ENCODE data around the gene STK16.

Gene STK16

DNA sequence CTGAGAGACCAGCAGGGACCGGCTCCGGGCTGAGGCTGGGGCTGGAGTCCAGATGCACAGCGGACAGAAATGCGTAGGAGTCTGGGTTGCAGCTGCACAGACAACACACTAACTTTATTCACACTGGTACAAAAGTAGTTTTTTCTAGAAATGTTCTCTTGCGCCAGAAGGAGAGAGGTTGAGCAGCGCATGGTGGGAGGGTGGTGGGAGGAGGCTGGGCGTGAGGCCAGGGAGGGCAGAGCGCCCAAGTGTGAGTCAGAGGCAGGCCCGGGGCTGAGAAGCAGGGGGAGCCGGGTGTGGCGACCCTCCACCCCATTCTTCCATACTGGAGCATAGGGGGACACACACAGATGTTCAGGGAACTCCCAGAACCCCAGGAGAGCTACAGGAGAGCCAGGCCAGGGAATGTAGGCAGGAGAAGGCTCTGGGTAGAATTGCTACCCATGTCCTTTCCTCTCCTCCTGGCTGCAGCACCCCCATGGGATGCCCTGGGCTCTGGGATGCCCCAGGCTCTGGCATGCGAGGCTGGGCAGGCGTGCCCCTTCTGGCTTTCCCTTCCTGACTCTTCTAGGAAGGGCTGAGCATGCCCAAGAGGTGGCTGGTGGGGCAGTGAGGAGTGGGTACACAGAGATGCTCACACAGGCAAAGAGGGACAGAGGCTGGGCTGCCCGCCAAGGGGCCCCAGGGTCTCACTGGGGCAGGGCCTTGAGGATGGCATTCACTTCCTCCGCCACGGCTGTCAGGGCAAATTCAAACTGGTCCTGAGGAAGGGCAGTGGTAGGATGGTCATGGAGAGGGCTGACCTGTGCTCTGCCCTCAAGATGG, 44.5 kb downstream of the STK16 start:
- DNase-seq = peak; percentile 94

DNA sequence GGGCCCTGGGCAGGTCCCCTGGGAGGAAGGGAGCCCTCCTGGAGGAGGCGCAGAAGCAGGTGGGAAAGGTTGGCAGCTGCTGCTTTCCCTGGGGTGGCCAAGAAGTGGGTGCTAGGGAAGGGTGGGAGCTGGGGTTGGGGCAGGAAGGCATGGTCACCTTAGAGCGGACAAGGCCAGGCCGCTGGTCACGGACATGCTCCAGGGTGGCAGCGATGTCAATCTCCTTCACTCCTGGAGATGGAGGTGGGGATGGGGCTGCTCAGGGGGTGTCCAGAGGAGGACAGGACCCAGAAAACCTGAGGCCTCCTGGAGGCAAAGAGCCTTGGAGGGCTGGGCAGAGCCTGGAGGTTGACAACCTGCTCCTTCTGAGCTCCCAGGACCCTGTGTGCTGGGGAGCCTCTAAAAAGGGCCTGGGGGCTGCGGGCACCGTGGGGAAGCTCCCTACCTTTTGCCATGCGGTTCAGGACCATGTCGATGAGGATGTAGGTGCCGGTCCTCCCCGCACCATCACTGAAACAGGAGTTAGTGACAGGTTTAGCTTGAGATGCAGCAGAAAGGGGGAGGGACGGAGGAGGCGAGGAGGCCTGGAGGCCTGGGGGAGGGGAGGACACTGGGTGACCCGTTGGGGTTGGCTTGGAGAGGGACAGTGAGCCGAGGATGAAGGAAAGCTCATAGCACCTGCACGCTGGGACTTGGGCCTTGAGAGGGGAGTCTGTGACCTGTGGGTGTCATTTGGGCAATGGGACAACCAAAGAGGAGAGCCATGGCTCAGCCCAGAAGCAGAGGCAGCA, 45.3 kb downstream of the STK16 start:
- no peak for DNase-seq

DNA sequence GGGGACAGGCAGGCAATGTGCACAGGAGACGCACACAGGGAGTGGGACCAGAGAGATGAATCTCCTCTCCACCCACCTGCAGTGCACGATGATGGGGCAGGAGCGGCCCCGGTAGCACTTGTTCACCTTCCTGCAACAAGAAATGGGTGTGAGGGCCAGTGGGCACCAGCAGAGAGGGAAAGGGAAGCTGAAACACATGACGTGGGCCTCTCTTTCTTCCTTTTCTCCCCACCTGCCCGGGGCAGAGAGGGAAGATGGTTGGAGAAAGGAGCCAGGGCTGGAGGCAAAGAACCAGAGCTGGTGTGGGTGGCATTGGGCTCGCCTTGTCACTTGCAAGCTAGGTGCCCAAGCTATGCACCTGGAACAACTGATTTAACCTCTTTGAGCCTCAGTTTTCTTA, 46.1 kb downstream of the STK16 start:
- DNase-seq = no peak

DNA sequence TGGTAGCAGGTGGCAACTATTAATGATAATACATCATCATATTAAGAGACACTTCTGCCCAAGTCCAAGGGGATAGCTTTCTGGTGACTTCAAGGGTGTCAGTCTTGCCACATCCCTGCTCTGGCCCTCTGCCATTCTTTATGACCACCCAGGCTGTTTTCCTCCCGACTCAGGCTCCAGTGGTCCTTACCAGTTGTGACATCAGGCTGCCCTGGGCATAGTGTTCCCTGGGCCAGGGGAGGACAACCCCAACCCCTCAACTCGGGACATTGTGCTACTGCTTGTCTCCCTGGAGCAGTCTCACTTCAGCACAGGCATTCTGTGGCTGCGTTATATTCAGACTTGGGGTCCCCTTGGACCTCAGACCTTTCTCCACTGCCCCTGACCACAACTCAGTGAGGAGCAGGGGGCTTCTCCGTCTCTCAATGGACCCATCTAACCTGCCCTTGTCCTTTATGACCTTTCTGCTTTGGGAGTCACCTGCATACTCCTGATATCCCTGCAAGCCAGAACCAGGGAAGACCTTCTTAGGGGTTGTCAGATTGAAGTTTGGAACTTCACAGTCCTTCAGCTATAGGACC, 46.7 kb downstream of the STK16 start:
- DNase-seq = no peak

DNA sequence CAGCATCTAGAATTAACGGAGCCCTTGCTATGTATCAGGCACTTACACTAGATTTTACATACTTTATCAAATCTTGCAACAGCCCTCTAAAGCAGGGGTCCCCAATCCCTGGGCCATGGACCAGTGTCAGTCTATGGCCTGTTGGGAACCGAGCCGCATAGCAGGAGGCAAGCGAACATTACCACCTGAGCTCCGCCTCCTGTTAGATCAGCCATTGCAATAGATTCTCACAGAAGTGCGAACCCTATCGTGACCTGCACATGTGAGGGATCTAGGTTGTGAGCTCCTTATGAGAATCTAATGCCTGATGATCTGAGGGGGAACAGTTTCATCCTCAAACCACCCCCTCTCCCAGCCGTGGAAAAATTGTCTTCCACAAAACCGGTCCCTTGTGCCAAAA, 47.3 kb downstream of the STK16 start:
- no peak for DNase-seq

DNA sequence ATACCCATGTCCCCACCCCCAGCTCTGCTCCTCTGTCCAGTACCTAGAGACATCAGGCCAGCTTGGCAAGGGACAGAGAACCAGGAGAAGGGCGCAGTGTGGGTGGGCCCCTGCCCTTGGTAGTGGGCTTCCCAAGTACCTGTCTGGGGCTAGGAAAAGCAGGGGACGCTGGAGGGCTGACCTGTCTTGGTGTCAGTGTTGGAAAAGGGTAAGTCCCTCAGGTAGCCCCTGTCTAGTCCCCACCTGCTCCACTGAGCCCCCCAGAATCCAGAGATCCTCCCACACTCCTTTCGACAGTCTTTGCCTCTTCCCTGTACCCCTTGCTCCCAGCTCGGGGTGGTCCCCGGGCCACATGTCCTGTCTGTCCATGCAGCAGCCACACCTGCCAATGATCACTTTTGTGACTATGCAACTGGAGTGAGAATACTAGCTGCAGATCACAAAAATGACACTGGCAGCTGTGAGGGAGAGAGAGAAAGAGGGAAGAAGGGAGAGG, 48.5 kb downstream of the STK16 start:
- no peak for DNase-seq

DNA sequence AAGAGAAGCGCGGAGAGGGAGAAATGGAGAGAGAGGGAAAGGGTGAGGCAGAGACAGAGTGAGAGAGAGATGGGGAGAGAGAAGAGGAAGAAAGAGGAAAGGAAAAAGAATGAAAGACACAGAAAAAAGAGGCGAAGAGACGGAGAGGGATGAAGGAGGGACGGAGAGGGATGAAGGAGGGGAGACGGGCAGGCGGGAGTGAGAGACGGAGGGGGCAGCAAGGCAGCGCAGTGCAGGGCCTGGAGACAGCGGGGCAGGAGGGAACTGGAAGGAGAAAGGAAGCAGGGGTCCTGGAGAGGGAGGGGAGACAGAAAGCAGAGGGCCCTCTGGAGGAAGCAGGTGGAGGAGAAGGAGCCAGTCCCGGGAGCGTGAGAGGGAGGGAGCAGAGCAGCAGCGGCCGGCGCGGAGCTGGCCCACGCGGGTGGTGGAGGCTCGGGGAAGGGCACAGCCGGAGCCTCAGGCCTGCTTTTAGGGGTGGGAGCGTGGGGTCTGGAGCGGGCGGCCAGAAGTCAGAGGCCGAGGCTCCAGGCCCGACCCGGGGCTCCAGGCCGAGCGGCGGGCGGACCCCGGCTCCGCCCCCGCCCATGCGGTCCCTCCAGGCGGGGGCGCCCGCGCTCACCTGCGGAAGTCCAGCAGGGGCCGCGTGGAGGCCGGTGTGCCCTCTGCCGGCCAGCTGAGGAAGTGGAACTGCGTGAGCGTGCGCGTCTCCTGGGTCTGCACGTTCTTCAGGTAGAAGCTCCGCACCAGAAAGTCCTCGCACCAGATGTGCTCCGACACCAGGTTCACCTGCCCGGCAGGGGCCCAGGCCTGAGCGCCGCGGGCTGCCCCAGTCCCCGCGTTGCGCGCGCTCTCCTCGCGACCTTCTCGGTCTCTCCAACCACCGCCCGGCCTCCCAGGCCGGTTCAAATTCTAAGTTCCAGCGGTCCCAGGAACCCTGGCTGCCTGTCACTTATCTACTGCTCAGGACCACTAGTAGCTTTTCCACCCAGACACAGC, 49.4 kb downstream of the STK16 start:
- DNase-seq = peak; percentile 87

DNA sequence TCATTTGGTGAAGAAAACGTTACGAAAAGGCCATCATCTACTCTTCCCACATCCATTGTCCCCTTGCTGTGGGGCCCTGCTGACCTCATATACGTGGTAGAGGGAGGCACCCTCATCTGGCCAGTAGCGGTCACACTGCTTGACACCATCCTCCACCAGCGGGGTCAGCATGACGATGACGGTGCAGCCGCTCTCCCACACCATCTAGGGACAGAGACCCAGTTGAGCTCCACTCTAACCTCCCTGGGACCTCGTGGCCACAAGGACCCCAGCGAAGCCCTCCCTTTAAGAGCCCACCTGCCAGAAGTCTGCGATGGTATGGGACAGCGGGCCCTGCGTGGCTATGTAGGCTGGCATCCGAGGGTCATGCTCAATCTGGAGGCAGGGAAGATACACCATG, 50.9 kb downstream of the STK16 start:
- no peak for DNase-seq

DNA sequence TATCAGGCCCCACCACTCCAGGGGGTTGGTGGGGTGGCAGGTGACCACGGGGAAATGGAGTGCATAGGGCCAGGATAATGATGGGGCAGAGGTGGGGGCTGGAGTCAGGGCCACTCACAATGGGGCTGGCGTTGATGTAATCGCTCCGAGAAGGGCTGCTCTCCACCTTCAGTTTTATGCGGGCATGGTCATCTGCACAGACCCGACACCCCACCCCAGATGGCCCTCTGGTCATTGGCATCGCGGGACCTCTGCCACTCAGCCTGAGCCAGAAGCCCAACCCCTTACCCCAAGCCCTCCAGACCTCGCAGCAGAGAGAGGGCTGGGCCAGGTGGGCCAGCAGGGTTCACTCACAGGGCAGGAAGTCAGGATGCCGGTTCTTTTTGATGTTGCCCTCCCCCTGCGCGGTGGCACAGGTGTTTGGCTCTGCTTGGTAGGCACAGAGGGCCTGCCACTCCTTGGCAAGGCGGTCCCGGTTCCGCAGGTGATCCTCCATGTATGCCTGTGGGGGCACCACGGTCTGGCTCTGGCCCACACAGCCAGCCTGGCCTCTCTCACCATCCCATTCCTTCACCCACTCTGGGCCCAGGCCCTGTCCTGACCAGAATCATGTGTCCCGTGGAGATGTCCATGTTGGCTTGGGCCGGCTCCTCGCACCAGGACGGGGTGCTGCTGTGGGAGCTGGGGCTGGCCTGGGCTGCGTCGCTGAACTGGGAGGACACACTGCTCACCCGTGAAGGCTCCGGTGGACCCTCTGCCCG, 51.5 kb downstream of the STK16 start:
- no peak for DNase-seq

DNA sequence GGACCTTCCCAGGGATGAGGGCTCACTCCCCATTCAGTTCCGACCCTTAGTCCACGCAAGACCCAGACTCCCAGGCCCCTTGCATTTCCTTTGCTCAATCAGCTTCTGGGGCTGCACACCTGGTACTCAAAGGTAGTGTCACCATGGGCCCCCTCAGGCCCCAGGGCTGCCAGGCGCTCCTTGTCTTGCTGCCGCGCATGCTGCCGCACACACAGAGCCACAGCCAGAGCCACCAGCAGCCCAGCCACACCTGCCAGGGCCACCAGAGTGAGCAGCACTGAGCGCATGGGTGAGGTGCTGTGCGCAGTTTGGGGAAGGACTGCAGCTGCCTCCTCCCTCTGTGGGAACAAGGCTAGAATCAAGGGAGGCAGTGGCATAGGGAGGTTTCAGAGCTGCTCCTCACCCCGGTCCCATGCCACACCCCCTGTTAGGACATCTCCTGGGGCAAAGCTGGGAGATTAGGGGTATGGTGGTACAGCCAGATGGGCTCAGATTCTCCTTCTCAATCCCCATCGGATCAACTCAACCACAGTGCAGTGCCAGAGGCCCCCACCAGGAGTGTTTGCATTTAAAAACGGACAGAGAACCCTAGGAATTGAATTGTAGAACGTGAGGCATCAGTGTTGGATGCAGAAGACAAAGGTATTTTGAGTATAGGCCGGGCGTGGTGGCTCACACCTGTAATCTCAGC, 52.6 kb downstream of the STK16 start:
- DNase-seq = no peak

DNA sequence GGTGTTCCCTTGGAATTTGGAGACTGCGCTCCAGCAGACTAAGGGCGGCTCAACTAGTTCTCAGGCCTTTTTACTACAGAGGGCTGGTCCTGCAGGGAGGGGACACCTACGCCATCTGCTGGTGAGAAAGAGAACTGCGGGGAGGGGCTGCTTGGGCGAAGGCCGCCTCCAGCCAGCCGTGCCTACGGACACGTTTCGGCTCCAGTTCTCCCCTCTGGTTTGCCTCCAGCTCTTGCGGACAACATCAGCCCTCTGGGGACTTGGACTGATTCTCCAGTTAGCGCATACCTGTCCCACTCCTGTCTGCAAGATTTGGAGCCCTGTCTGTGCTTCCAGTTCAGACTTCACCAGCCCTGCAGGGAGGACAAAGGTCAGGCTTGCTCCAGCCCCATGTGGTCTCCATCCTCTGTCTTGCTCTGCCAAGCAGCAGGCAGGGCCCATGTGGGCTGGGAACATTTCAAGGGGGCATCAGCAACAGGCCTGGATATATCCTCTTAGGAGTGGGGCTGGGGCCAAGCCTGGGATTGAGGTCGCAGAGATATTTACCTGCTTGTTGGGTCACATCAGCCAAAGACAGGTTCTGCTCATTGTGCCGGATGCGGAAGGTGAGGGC, 53.6 kb downstream of the STK16 start:
- DNase-seq = peak; percentile 87

DNA sequence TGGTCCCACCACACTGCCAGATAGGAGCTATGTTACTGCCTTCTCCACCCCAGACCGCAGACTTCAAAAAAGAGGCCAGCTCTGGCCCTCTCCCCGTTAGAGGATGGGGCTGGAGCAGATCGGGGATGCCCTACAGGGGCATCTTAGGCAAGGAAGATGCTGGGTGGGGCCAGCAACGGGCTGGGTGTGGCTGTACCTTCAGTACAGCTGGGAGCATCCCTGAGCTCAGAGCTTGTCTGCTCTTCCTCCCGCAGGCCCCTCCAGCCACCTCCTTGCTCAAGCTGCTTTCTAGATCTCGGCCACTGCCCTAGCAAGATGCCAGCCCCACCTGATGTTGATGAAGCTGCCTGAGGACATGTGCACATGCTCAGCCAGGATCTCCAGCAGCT, 54.1 kb downstream of the STK16 start:
- DNase-seq = no peak

All from right hindlimb (tissue), 1 donor.